GM23248 (cell line): ENCODE data around the gene ADAM10.

Source experiments
- EZH2 ChIP-seq: fragments of 200-600 bp; sonication (generic); IDR thresholded peaks from 2 replicates; pipeline ENCODE4 v1.6.1; 2018; ENCODE audit warnings: antibody characterized with exemption, mild to moderate bottlenecking; ENCODE audit not compliant: insufficient read depth, poor library complexity, severe bottlenecking
- EZH2phosphoT487 ChIP-seq: fragments of 200-600 bp; sonication (generic); IDR thresholded peaks from 2 replicates; pipeline ENCODE4 v1.6.1; 2018; ENCODE audit warnings: antibody characterized with exemption, moderate library complexity, mild to moderate bottlenecking, low read depth; ENCODE audit not compliant: insufficient read depth

DNA sequence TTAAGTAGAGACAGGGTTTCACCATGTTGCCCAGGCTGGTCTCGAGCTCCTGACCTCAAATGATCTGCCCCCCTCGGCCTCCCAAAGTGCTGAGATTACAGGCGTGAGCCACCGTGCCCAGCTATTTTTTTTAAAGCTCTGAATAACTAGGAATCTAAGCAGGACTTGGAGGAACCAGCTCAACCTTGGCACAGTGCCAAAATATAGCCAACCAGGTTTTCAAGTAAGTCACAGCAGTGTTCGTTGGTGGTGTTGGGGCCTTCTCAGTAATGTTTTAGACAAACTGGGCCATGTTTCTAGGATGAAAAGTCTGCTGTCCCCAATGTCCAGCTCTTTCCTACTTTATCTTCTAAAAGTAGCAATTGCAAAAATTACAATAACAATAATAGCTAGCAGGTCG, 6.4 kb upstream of the ADAM10 start:
- TF ChIP-seq EZH2 = no peak
- no peak for TF ChIP-seq EZH2phosphoT487
